Superior temporal gyrus (tissue), 1 donor: ENCODE results near the gene FHIT.
"Not testable (repeated sequence)": the region's sequence is repeated elsewhere in the genome, so short reads cannot be mapped to it uniquely, and the experiment has no call there.

ENCODE experiments used
- DNase-seq: peaks from one replicate; pipeline ENCODE4 v3.0.0-alpha.2; 2016; ENCODE audit errors: extremely low spot score

FHIT gene

DNA sequence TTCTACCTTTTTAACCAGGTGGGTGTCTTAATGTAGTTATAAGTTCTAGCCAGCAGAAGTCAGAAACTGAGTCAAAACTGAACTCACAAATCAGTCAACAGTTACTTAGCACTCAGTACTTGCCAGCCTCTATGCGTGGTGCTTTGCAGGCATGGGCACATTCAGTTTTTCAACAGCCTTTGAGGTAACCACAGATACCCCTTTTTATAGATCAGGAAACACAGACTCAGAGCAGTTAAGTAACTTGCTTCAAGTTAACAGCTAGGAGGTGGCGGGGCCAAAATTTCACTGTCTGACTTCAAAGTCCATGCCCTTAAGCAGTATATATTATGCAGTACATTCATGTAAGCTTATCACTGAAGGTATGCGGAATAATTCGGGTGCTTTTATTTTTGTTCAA is 139.4 kb downstream of the FHIT start:
- no peak for DNase-seq

- no peak for DNase-seq
Measured at GRCh38 chr3:61110576-61110975, 140.7 kb downstream of the FHIT start.

GRCh38 chr3:61108247-61109019 is 142.8 kb downstream of the FHIT start:
- no peak for DNase-seq

DNA sequence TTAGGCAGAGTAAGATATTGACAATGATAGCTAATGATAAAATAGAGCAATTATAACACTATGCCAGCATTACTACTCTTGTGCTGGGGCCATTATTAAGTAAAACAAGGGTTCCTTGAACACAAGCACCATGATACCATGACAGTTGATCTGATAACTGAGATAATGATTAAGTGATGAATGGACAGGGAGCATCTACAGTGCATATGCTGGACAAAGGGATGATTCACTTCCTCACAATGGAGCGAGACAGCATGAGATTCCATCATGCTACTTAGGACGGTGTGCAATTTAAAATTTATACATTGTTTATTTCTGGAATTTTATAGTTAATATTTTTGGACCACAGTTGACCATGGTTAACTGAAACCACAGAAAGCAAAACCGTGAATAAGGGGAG is 156.6 kb downstream of the FHIT start:
- DNase-seq, result no peak

GRCh38 chr3:61093364-61093763 is 157.9 kb downstream of the FHIT start:
- DNase-seq, result no peak

DNA sequence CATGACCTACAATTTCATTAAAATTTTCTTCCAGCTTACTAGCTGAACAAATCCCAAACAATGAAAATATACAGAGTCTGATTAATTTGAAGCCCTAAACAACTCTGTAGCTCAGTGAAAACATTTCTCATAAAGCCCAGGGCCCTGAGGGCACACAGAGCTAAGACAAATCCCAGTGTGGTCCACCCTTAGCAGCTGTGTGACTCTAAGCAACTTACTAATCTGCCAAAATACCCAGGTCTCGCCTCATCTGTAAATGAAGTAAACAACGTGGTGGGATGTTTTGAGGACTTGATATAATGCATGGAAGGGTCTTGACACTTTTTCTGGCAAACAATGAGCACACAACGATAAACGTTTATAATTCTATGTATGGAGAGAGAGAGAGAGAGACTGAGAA is 158.4 kb downstream of the FHIT start:
- no peak for DNase-seq

- no peak for DNase-seq
Measured at GRCh38 chr3:61090389-61091169, 160.7 kb downstream of the FHIT start.

- DNase-seq, result no peak
Measured at GRCh38 chr3:61087465-61087864, 163.8 kb downstream of the FHIT start.

DNA sequence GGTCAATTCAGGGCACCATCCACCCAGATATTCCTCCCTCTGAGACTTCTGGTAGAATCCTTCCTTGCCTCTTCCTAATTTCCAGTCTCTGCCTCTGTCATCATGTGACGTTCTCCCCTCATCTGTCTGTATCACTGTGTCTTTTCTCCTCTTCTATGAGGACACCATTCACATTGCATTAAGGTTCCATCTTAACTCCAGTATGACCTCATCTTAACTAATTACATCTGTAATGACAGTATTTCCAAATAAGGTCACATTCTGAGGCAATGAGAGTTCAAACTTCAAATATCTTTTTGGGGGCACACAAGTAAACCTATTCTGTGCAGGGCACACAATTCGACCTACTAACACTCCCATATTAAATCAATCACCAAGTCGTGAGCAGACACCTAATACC is 169.7 kb downstream of the FHIT start:
- no peak for DNase-seq

DNA sequence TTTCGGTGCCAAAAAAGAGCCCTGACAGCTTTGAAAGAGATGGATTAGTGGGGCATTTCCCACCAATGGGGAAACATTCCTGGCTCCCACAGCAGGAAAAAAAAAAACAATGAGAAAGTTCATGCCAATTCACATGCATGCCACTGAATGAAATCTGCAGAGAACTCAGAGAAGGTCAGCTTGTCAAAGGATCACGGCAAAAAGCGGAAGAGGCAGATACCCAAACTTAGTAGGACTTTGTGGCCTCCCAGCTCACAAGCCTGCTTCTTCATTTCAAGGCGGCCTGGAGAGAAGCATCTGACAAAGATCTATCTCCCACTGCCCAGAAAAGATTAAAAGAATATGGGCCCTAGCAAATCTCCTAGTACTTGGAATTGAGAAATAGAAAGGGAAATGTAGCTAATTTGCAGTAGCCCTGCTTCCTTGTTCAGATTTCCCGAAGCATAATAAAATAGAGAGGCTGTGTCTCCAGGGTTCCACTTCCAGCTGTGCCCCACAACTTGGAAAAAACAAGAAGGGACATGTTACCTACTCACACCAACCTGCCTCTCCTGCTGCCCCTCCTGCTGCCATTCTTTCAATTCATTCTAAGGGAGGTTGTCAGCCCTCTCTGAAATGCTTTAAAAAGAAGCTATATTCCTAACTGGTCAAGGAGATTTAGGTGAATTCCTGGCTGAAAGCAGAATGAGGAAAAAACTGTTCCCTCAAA is 170.4 kb downstream of the FHIT start:
- DNase-seq, result no peak

- DNase-seq, result no peak
Measured at GRCh38 chr3:61078048-61078752, 173.1 kb downstream of the FHIT start.

DNA sequence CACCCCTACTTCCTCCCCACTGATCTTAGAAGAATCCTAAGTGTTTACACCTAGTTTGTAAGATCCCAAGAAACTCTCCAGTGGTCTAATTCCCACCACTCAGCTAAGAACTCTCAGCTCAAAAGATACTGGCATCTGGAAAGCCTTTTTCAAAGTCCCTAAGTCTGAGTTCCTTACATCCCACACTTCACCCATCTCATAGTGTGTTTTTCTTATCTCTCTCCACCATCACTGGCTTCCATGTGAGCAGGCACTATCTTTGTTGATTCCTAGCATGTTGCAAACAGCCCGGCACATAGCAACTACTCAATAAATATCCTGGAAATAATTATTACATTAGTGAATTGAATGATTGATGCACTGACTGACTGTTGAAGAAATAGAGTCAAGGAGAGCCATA is 173.7 kb downstream of the FHIT start:
- DNase-seq, result no peak

DNA sequence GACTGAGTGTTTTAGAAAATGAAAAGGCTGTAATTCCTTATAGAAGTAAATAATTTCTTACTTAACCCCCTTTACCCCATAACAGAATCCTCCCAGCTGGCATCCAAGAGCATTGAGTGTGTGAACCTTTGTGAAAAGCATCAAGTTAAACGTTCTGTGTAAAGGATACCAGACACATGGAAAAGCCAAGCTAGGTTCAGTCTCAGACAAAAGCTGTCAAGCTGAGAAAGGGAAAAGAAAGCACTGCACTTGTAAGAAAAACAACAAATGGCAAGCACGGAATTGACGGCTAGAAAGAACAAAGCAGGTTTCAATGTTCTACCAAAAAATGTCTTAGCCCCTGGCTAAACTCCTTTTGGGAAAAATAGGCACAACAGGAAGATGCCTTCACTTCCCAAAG is 176.5 kb downstream of the FHIT start:
- no peak for DNase-seq

DNA sequence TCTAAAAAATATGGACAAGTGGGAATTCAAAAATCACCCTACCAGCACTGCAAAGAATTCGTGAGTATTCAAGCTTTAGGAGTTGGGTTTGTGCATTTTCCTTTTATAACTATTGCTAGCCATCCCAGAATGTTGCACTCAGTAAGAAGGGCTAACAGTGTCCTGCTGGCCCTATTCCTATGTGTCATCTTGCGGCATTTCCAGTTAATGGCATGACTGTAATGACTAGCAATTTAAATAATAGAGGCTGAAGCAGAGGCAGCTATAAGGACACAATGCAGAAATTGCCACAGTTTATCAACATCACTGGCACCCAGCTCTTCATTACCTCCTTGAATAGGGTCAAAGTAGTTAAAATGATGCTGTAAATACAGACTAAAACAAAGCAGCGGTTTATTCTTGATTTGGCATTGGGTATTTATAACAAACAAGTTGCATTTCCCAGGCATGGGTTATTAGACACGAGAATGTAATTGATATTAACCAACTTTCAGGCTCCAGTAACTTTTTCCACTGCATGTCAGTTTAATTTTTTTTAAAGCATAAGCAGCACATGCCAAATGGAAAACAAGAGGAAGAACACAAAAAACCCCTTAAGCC is 177.6 kb downstream of the FHIT start:
- no peak for DNase-seq

- no peak for DNase-seq
Measured at GRCh38 chr3:61068084-61068483, 183.2 kb downstream of the FHIT start.

DNA sequence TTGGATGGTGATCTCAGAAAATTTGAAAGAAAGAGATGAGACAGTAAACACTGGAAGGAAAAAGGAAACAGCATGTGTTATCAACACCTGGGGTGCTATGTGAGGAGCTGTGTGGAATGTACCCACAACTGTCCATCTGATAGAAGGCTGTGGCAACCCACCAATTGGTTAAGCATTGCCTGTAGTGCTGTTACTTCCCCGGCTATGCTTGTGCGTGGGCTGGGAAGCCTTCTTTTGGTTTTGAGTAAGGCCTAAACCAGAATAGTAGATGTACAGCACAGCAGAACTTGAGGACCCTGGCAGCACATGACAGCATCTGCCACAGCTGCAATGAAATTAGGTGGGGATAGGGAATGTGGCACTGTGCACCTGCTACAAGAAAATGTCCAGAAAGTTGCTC is 184.5 kb downstream of the FHIT start:
- no peak for DNase-seq

DNA sequence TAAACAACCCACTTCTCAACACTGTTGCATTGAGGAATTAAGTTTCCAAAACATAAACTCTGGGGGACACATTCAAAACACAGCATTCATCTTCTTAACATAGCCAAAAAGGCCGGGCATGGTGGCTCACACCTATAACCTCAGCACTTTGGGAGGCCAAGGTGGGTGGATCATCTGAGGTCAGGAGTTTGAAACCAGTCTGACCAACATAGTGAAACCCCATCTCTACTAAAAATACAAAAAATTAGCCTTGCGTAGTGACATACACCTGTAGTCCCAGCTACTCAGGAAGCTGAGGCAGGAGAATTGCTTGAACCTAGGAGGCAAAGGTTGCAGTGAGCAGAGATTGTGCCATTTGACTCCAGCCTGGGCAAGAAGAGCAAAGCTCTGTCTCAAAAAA is 185.0 kb downstream of the FHIT start:
- not testable (repeated sequence) for DNase-seq

DNA sequence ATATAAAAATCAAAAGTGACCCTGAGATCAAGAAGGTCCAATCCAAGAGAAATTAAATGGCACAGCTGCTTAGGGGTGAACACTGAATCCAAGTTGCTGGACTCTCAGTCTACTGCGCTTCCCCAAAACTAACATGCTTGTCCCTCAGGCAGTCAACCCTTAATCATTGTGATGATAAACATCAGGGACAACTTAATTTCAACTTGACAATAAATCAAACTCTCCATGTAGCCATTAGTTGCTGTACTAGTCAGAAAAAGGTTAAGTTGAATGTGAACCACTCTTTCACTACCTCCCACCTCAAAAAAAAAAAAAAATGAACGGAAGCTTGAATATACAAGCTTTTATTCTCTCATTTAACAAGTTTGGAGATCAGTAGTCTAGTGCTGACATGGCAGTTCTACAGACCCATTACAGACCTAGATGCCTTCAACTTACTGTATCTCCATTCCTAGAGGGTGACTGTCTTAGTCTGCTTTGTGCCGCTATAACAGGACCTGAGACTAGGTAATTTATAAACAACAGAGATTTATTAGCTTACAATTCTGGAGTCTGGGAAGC is 185.7 kb downstream of the FHIT start:
- no peak for DNase-seq

DNA sequence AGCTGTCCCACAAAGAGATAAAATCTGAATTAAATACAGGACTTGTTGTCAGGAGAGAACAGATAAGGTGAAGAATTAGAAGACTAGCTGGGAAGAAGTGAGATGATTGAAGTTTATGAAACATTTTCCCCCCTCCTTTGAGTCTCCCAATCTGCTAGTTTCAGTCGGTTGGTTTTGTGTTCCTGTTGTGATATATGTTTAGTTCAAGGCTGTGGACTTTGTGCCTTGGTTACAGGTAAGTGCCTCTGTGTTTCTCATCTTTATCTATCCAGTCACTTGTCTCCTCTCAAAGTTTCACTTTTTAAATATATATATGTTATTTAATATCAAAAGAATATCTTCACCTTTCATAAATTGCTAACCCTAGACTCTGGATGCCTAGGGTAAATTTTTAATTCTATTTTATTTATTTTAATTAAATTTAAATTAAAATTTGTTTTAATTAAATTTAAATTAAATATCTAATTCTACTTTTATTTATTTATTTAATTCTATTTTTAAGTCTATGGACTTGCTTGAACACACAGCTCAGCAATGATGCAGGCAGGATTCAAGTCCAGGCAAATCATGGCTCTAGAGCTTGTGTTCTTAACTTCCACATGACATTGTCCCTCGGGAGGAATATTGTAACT is 190.0 kb downstream of the FHIT start:
- DNase-seq, result no peak

- DNase-seq, result no peak
Measured at GRCh38 chr3:61060411-61060861, 190.8 kb downstream of the FHIT start.

- DNase-seq, result no peak
Measured at GRCh38 chr3:61058836-61059235, 192.4 kb downstream of the FHIT start.
